Measurements from ENCODE around the gene GABBR2. TPM values are rescaled to one million over a fixed set of nuclear protein-coding genes. Genes with fewer than 3 reads are reported as not detected.

The GABBR2 gene
- total and polyA plus RNA-seq, 2 experiments from 2014 or later: 0.89 to 1.3 TPM

GRCh38 chr9:98251551-98251950 is 457.2 kb downstream of the GABBR2 start:
- Histone ChIP-seq H3K4me3 (no peak overlapping the region), H3K79me2 (replicated peaks; ENCODE audit: insufficient read depth) (peaks cover 10% of the 10 kb centered on the region), H3K27ac (ENCODE audit: low read depth) (no peak overlapping the region), H3K36me3 (ENCODE audit: insufficient read depth) (no peaks in the 10 kb centered on the region), H3K9me2 (ENCODE audit: insufficient read depth) (no peaks in the 10 kb centered on the region), H3F3A (replicated peaks; ENCODE audit: low read depth) (peaks cover 12% of the 10 kb centered on the region; the same call in 1 of the 2 replicates), H2AFZ (no peak overlapping the region), H3K4me2 (no peak overlapping the region), H3K4me1 (ENCODE audit: insufficient read depth) (peaks cover 10% of the 10 kb centered on the region; the same call in 1 of the 2 replicates), H3K27me3 (ENCODE audit: insufficient read depth) (no peaks in the 10 kb centered on the region), H4K20me1 (replicated peaks; ENCODE audit: insufficient read depth) (peaks cover 16% of the 10 kb centered on the region)
- TF ChIP-seq, protein P1, sequence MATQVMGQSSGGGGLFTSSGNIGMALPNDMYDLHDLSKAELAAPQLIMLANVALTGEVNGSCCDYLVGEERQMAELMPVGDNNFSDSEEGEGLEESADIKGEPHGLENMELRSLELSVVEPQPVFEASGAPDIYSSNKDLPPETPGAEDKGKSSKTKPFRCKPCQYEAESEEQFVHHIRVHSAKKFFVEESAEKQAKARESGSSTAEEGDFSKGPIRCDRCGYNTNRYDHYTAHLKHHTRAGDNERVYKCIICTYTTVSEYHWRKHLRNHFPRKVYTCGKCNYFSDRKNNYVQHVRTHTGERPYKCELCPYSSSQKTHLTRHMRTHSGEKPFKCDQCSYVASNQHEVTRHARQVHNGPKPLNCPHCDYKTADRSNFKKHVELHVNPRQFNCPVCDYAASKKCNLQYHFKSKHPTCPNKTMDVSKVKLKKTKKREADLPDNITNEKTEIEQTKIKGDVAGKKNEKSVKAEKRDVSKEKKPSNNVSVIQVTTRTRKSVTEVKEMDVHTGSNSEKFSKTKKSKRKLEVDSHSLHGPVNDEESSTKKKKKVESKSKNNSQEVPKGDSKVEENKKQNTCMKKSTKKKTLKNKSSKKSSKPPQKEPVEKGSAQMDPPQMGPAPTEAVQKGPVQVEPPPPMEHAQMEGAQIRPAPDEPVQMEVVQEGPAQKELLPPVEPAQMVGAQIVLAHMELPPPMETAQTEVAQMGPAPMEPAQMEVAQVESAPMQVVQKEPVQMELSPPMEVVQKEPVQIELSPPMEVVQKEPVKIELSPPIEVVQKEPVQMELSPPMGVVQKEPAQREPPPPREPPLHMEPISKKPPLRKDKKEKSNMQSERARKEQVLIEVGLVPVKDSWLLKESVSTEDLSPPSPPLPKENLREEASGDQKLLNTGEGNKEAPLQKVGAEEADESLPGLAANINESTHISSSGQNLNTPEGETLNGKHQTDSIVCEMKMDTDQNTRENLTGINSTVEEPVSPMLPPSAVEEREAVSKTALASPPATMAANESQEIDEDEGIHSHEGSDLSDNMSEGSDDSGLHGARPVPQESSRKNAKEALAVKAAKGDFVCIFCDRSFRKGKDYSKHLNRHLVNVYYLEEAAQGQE (IDR thresholded peaks at IDR 0.05; ENCODE audit: unreplicated experiment): no peak
- TF ChIP-seq JUNB (IDR thresholded peaks at IDR 0.05; ENCODE audit: unreplicated experiment) (no peak), NANOG (IDR thresholded peaks at IDR 0.05; ENCODE audit: borderline replicate concordance) (no peak), ZNF114 (CRISPR knock-in tag; IDR thresholded peaks at IDR 0.05) (no peak), ZNF462 (CRISPR knock-in tag; IDR thresholded peaks at IDR 0.05) (no peak), EZH2 (IDR thresholded peaks at IDR 0.05; ENCODE audit: low read depth, unreplicated experiment) (no peak), POLR2AphosphoS5 (IDR thresholded peaks at IDR 0.05; ENCODE audit: low read depth) (no peak), CREB1 (CRISPR knock-in tag; IDR thresholded peaks at IDR 0.05; ENCODE audit: low read depth) (no peak), ZNF331 (CRISPR knock-in tag; IDR thresholded peaks at IDR 0.05; ENCODE audit: low read depth) (no peak), STAT1 (IDR thresholded peaks at IDR 0.05; ENCODE audit: unreplicated experiment) (no peak), EZH2phosphoT487 (IDR thresholded peaks at IDR 0.05; ENCODE audit: unreplicated experiment) (no peak), ETS1 (IDR thresholded peaks at IDR 0.05) (no peak)
- TF ChIP-seq, protein P2, sequence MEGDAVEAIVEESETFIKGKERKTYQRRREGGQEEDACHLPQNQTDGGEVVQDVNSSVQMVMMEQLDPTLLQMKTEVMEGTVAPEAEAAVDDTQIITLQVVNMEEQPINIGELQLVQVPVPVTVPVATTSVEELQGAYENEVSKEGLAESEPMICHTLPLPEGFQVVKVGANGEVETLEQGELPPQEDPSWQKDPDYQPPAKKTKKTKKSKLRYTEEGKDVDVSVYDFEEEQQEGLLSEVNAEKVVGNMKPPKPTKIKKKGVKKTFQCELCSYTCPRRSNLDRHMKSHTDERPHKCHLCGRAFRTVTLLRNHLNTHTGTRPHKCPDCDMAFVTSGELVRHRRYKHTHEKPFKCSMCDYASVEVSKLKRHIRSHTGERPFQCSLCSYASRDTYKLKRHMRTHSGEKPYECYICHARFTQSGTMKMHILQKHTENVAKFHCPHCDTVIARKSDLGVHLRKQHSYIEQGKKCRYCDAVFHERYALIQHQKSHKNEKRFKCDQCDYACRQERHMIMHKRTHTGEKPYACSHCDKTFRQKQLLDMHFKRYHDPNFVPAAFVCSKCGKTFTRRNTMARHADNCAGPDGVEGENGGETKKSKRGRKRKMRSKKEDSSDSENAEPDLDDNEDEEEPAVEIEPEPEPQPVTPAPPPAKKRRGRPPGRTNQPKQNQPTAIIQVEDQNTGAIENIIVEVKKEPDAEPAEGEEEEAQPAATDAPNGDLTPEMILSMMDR (conservative IDR thresholded peaks at IDR 0.05; ENCODE audit: low read depth in 2 of 2): no peak
- Mint-ChIP-seq H3K4me1 (peaks cover 28% of the 10 kb centered on the region), H3K36me3 (ENCODE audit: low read depth) (no peaks in the 10 kb centered on the region; the same call in 2 of the 3 replicates), H3K9me3 (no peaks in the 10 kb centered on the region), H3K4me3 (no peak overlapping the region), H3K27me3 (ENCODE audit: insufficient read depth, low read depth, poor library complexity) (peaks cover 10% of the 10 kb centered on the region), H3K27ac (no peak overlapping the region)
- no peak for ATAC-seq
- no peak for DNase-seq (ENCODE audit: low spot score)

Data from GM23338 (cell line).